GM13976 (cell line): ENCODE measurements around the gene MTG2.

Source experiments
- DNase-seq: peaks from one replicate; pipeline ENCODE4 v3.0.0; 2012; ENCODE audit warnings: low spot score
- CTCF ChIP-seq: IDR thresholded peaks from 2 replicates; pipeline ENCODE4 v1.5.1; 2012; ENCODE audit warnings: borderline replicate concordance, mild to moderate bottlenecking; ENCODE audit not compliant: insufficient read depth; ENCODE audit errors: extremely low read depth, missing control alignments, control extremely low read depth
- in situ Hi-C: fragments of 300-500 bp; cut with MboI; formaldehyde crosslinking; loops from one replicate; pipeline ENCODE4 v1.12.0; 2022; ENCODE audit warnings: low sequenced_read_pairs, mixed read lengths, inconsistent platforms; ENCODE audit not compliant: unreplicated experiment

Gene MTG2

GRCh38 chr20:62224113-62224855 lies 41.5 kb downstream of the MTG2 start:
- no peak for TF ChIP-seq CTCF
- no peak for DNase-seq
- in situ Hi-C loops: no loop called here

GRCh38 chr20:62225026-62225425 lies 42.2 kb downstream of the MTG2 start:
- no peak for TF ChIP-seq CTCF
- in situ Hi-C loops: no loop called here
- no peak for DNase-seq

- in situ Hi-C loops: no loop called here
- DNase-seq: no peak
- no peak for TF ChIP-seq CTCF
Observed at GRCh38 chr20:62225820-62226635, 43.2 kb downstream of the MTG2 start.

GRCh38 chr20:62226707-62227590 lies 44.1 kb downstream of the MTG2 start:
- DNase-seq: no peak
- in situ Hi-C loops: no loop called here
- TF ChIP-seq CTCF: no peak

- in situ Hi-C loops: no loop called here
- DNase-seq: no peak
- TF ChIP-seq CTCF: no peak
Observed at GRCh38 chr20:62227591-62227976, 44.8 kb downstream of the MTG2 start.
